ENCODE data around the gene CAMKV. TPM values are rescaled to one million over a fixed set of nuclear protein-coding genes. Genes with fewer than 3 reads are reported as not detected.
A peak's percentile ranks its signal among the peaks of the same experiment; 100 is the strongest.
"Not testable (repeated sequence)": the region's sequence is repeated elsewhere in the genome, so short reads cannot be mapped to it uniquely, and the experiment has no call there.

The CAMKV gene
- total RNA-seq, 2 experiments from 2014 or later: 1.6 to 1.7 TPM

DNA sequence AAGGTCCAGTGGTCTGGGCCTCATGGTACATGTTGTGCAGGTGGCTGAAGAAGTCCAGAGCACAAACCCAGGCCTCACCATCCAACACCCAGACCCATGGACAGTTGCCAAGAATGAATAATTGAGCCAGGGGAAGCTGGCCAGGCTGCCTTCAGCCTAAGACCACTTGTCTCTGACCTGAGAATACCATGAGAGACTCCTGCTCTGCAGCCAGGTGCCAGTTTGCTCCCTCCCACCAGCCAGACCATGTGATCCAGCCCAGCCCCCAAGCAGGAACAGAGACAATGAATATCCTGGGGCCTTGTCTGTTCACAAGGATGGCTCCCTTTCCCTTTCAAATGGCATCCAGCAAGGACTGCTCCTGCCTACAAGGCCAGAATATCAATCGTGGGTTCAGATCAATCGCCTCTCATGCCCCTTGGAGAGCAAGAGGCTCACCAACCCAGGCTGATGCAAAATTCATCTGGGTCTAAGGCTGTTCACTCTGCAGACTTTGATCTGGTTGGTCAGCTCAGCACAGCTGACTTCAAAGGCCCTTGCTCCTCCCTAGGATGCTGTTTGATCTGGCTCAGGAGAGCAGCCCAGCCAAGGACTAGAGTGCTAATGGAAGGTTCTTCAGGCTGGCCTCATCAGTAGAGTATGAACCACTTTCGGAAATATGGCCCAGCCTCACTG is 26.7 kb downstream of the CAMKV start:
- no peak overlapping the region for H3K4me3 Mint-ChIP-seq
- no peak for DNase-seq

DNA sequence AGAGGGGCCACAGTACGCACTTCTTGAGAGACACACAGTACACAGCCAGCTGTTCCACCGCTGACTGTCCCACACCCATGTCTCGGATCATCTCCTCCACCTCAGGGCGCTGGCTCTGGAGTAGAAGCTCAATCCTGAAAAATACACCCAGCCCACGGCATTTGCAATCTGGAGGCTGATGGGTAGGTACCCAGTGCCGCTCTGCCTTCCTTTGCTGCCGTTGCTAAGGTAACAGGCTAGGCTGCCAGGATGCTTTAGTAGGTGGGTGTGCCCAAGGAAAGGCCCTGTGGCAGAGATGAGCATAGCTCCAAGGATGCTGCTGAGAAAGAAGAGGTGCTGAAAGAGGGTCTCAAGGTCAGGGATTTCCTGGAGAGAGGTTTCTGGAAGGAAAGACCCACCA is 27.9 kb downstream of the CAMKV start:
- H3K27me3 Mint-ChIP-seq: no peaks in the 10 kb centered on the region
- no peak for DNase-seq
- H3K36me3 Mint-ChIP-seq: peaks cover 4% of the 10 kb centered on the region
- H3K9me3 Mint-ChIP-seq: no peaks in the 10 kb centered on the region
- no peak overlapping the region for H3K4me3 Mint-ChIP-seq
- peaks cover 2% of the 10 kb centered on the region for H3K4me1 Mint-ChIP-seq
- no peak overlapping the region for H3K27ac Mint-ChIP-seq

More for the DNA sequence above, 26.7 kb downstream of the CAMKV start:
- H3K9me3 Mint-ChIP-seq: no peaks in the 10 kb centered on the region
- no peaks in the 10 kb centered on the region for H3K27me3 Mint-ChIP-seq
- H3K27ac Mint-ChIP-seq: no peak overlapping the region
- peaks cover 2% of the 10 kb centered on the region for H3K4me1 Mint-ChIP-seq
- peaks cover 12% of the 10 kb centered on the region for H3K36me3 Mint-ChIP-seq

- Mint-ChIP-seq H3K27me3 (no peaks in the 10 kb centered on the region), H3K27ac (no peak overlapping the region), H3K4me3 (no peak overlapping the region), H3K36me3 (peaks cover 6% of the 10 kb centered on the region), H3K9me3 (no peaks in the 10 kb centered on the region), H3K4me1 (peaks cover 2% of the 10 kb centered on the region)
- peak; percentile 14 for DNase-seq
Observed at GRCh38 chr3:49841126-49841696, 28.5 kb downstream of the CAMKV start.

DNA sequence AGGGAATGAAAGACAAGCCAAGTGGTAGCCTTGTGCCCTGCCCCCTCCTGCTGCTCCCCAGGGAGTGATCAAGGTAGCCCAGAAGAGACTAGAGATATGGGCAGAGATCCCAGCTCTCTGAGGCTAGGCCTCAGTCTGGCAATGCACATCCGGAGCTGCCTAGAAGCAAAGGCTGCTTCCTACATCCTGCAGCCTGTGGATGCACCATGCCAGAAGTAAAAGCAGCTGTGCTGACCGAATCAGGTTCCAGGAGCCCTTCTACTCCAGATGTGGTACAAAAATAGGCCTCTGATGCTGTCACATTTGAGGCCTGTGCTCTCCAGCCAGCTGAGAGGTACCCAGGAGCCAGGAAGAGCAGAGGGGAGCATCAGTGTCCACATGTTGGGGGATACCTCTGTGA is 29.3 kb downstream of the CAMKV start:
- Mint-ChIP-seq H3K27me3 (no peaks in the 10 kb centered on the region), H3K4me1 (peaks cover 2% of the 10 kb centered on the region), H3K36me3 (peaks cover 4% of the 10 kb centered on the region), H3K9me3 (no peaks in the 10 kb centered on the region), H3K4me3 (no peak overlapping the region), H3K27ac (no peak overlapping the region)
- no peak for DNase-seq

DNA sequence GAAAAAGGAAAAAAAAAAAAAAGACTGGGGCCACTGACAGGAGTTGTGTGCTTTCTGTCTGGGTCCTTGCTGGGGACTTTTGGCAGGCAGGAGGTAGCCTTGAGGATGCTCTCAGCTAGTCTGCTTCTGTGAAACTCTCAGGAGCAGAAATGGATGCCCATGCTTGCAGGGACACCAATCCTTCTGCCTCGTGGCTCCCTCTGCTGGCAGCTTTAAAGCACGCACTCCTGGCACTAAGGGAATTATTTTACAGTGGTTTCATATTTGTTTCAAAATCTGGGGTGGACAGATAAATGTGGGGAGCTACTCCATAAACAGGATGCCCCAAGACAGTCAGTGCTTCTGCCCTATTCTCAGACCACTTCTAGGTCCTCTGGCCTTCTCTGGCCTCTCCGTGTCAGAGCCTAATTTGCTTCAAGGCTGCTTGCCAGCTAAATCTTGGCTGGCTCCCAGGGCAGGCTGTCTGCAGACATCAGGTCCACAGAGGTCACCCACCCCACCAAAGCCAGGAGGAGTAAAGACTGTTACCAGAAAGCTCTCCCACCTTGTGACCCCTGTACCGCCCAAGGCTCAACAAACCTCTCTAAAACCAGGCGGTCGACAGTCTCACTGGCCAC is 30.4 kb downstream of the CAMKV start:
- Mint-ChIP-seq H3K4me3 (no peak overlapping the region), H3K36me3 (peaks cover 7% of the 10 kb centered on the region)

GRCh38 chr3:49831341-49831740 is 38.4 kb downstream of the CAMKV start:
- H3K27ac Mint-ChIP-seq: no peak overlapping the region

More for the DNA sequence above, 30.4 kb downstream of the CAMKV start:
- no peaks in the 10 kb centered on the region for H3K27me3 Mint-ChIP-seq
- no peak overlapping the region for H3K27ac Mint-ChIP-seq
- no peaks in the 10 kb centered on the region for H3K9me3 Mint-ChIP-seq
- H3K4me1 Mint-ChIP-seq: peaks cover 2% of the 10 kb centered on the region
- peak; percentile 74 for DNase-seq

DNA sequence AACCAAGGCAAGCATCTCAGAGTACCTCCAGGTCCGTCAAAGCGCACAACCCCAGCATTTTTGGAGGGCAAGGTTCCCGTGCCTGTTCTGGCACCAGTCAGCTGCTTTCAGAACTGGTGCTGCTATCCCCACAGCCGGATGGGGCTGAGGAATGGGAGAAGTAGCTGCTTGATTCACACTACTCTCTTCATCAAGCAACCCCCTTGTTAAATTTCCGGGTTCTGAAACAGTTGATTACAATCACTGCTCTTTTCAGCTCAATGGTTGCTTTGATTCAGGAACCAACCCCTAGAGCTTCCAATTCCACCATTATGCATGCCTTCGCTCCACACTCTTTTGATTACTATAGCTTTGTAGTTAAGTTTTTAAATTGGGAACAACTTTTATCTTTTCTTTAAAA is 43.7 kb downstream of the CAMKV start:
- Mint-ChIP-seq H3K27ac (no peak overlapping the region), H3K36me3 (peaks cover 5% of the 10 kb centered on the region), H3K9me3 (no peaks in the 10 kb centered on the region), H3K4me1 (no peaks in the 10 kb centered on the region), H3K4me3 (no peak overlapping the region), H3K27me3 (no peaks in the 10 kb centered on the region)
- DNase-seq: no peak

More at GRCh38 chr3:49831341-49831740, 38.4 kb downstream of the CAMKV start:
- Mint-ChIP-seq H3K4me1 (no peaks in the 10 kb centered on the region), H3K36me3 (peaks cover 16% of the 10 kb centered on the region), H3K4me3 (no peak overlapping the region), H3K27me3 (no peaks in the 10 kb centered on the region), H3K9me3 (no peaks in the 10 kb centered on the region)
- DNase-seq: no peak

- DNase-seq, H3K36me3 Mint-ChIP-seq, H3K9me3 Mint-ChIP-seq, H3K27ac Mint-ChIP-seq, H3K4me3 Mint-ChIP-seq, H3K4me1 Mint-ChIP-seq, H3K27me3 Mint-ChIP-seq: not testable (repeated sequence)
Observed at GRCh38 chr3:49823131-49823530, 46.6 kb downstream of the CAMKV start.

GRCh38 chr3:49813497-49814174 is 56.1 kb downstream of the CAMKV start, which contains the start of gene UBA7:
TSS of gene UBA7 (minus strand) at chr3:49813953. CDS start at chr3:49813787, 166 bp downstream.
- peak; percentile 48 for DNase-seq
- H3K27ac Mint-ChIP-seq: peak within 1 kb of the TSS; percentile 93
- no peaks in the 10 kb centered on the region for H3K9me3 Mint-ChIP-seq
- no peaks in the 10 kb centered on the region for H3K27me3 Mint-ChIP-seq
- H3K36me3 Mint-ChIP-seq: peaks cover 6% of the 10 kb centered on the region
- peak within 1 kb of the TSS; percentile 90 for H3K4me3 Mint-ChIP-seq
- peaks cover 30% of the 10 kb centered on the region for H3K4me1 Mint-ChIP-seq

GRCh38 chr3:49812916-49813496 is 56.7 kb downstream of the CAMKV start:
- Mint-ChIP-seq H3K36me3 (peaks cover 6% of the 10 kb centered on the region), H3K27ac (peak overlapping the region; percentile 93), H3K4me1 (peaks cover 37% of the 10 kb centered on the region), H3K27me3 (no peaks in the 10 kb centered on the region), H3K9me3 (no peaks in the 10 kb centered on the region), H3K4me3 (peak overlapping the region; percentile 90)
- no peak for DNase-seq

Other genes with a start within 250 kb of the CAMKV start
- gene APEH, start 195.6 kb downstream of the CAMKV start, total RNA-seq: 100 to 1,000 TPM; 173 to 189 TPM
- gene MST1, start 180.4 kb downstream of the CAMKV start, total RNA-seq: 1 to 10 TPM; 6.7 to 8.4 TPM
- 10 to 100 TPM; 32.4 to 35.5 TPM for gene RNF123, start 180.3 kb downstream of the CAMKV start, total RNA-seq
- gene AMIGO3, start 150.2 kb downstream of the CAMKV start, total RNA-seq: not detected
- 10 to 100 TPM; 43.0 to 43.6 TPM for gene GMPPB, start 146.0 kb downstream of the CAMKV start, total RNA-seq
- gene IP6K1, start 83.4 kb downstream of the CAMKV start, total RNA-seq: 10 to 100 TPM; 24.1 to 30.6 TPM
- under 1 TPM in 1 of 2 experiments, not detected in 1; 0.37 TPM for gene CDHR4, start 70.0 kb downstream of the CAMKV start, total RNA-seq
- gene INKA1, start 66.6 kb downstream of the CAMKV start, total RNA-seq: 1 to 10 TPM; 1.2 to 1.5 TPM
- 10 to 100 TPM; 65.1 to 68.0 TPM for gene UBA7, start 56.0 kb downstream of the CAMKV start, total RNA-seq
- gene TRAIP, start 13.3 kb downstream of the CAMKV start, total RNA-seq: 10 to 100 TPM; 23.0 to 23.6 TPM
- under 1 TPM; 0.74 to 0.76 TPM for gene MST1R, start 34.0 kb upstream of the CAMKV start, total RNA-seq
- gene MON1A, start 59.9 kb upstream of the CAMKV start, total RNA-seq: 10 to 100 TPM; 11.7 to 12.2 TPM
- gene RBM6, start 70.2 kb upstream of the CAMKV start, total RNA-seq: 10 to 100 TPM; 59.5 to 64.8 TPM
- 100 to 1,000 TPM in 1 of 2 experiments, 10 to 100 TPM in 1; 99.8 to 102 TPM for gene RBM5, start 219.0 kb upstream of the CAMKV start, total RNA-seq